ENCODE measurements around the gene SLC22A6.
A peak's percentile ranks its signal among the peaks of the same experiment; 100 is the strongest.

Gene SLC22A6, protein sequence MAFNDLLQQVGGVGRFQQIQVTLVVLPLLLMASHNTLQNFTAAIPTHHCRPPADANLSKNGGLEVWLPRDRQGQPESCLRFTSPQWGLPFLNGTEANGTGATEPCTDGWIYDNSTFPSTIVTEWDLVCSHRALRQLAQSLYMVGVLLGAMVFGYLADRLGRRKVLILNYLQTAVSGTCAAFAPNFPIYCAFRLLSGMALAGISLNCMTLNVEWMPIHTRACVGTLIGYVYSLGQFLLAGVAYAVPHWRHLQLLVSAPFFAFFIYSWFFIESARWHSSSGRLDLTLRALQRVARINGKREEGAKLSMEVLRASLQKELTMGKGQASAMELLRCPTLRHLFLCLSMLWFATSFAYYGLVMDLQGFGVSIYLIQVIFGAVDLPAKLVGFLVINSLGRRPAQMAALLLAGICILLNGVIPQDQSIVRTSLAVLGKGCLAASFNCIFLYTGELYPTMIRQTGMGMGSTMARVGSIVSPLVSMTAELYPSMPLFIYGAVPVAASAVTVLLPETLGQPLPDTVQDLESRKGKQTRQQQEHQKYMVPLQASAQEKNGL

DNA sequence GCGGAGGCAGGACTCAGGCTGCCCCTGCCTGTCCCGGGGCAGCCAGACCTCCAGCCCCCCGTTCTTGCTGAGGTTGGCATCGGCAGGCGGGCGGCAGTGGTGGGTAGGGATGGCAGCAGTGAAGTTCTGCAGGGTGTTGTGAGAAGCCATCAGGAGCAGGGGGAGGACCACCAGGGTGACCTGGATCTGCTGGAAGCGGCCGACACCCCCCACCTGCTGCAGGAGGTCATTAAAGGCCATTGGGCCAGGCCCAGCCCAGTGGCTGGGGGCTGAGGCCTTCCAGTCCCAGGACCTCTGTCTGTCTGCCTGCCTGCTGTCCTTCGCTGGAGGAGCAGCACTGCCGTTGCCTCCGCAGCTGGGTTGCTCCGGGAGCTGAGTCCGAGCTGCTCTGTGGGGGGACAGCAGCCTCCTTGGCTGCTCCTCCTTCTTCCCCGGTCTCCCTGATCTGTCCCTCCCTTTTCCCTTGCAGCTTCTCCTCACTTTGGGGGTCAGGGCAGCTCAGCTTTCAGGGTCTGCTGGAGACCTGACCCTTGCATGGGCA lies at the start of gene SLC22A6:
TSS of gene SLC22A6 (minus strand) at position 517 of the 541 bp plus-strand sequence. CDS start at position 240, 277 bp downstream.
- no peak for DNase-seq

DNA sequence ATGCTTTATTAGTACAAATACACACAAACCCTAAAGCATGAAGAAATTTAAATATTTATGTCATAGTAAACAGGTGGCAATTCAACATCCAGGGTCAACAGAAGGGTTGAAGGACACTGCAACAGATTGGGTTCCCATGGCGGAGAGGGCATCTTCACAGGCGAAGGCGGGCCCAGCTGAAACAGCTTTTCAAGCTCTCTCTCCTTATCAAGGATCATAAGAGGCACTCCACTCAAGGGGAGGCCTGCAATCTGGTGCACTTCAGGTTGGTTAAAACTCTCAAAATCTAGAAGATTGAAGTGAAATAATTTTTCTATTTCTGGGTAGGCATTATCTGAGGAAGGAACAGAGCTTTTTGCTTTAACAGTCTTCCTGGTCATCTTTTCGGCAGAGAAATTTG lies 47.7 kb upstream of the SLC22A6 start:
- DNase-seq, result no peak

DNA sequence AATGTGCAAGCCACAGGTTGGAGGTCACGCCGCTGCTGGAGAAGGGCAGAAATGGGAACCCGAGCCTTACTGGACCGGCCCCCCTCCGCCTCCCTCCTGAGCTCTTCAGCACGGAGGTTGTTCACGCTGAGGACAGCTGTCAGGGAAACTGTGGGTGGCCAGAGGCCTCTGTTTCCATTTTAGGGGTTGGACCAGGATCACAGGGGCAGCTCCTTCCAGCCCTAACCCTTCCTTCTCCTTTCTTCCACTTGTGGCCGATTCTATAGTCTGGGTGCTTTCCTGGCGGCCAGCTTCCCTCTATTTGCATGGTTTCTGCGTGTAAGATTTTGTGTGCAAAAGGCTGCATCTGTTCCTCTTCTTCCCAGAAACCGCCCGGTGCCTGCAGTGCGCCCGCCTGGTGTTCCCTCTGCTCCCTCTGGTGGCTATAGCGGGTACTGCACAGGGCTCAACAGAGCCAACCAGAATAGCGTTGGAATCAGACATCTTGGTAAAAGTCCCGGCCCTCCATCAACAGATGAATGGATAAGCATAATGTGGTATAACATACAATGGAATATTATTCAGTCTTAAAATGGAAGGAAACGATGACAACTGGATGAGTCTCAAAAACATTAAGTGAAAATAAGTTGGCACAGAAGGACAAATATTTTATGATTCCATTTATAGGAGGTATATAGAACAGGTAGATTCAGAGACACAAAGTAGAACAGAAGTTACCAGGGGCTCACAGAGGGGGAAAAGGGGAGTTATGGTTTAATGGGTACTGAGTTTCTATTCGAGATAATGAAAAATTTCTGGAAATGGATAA lies 39.3 kb upstream of the SLC22A6 start:
- peak; percentile 88 for DNase-seq

DNA sequence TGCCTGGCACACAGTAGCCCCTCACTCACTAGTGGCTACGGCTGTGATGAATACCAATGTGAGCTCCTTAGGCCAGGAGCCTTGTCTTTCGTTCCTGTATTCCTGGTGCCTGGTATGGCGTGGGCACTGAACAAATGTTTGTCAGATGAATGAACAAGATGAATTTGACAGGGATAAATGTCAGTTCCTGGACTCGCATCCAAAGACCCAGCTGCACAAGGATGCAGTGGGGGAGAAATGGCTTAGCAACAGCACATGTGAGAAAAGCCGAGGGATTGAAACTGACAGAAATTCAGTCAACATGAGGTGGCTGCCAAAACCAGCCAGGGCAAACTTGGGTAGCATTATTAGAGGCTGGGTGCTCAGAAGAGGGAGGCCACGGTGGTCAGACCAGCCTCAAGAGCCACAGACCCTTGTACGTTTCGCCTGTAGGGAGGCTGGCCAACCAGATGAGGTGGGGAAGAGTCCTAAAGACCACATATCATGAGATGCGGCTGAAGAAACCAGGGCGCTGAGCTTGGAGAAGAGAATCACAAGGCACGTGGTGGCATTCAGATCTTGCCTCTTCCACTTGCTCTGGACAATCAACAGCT lies 38.6 kb upstream of the SLC22A6 start:
- no peak for DNase-seq

DNA sequence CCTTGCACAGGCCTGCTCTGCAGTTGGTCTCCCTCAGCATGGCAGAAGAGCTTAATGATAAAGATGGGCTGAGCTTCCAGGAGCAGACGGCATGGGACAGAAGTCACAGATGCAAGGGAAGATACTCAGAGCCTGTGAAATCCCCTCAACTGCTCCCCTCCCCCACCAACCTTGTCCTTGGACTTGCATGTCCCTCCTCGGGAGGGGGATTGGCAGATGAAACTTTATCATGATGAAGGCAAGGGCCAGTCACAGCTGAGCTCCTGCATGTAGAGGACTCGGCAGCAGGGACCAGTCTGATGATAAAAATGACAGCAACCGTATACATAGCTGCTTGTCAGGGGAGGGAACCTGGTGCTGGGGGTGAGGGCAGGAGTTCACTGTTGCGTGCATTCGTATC lies 37.7 kb upstream of the SLC22A6 start:
- no peak for DNase-seq

DNA sequence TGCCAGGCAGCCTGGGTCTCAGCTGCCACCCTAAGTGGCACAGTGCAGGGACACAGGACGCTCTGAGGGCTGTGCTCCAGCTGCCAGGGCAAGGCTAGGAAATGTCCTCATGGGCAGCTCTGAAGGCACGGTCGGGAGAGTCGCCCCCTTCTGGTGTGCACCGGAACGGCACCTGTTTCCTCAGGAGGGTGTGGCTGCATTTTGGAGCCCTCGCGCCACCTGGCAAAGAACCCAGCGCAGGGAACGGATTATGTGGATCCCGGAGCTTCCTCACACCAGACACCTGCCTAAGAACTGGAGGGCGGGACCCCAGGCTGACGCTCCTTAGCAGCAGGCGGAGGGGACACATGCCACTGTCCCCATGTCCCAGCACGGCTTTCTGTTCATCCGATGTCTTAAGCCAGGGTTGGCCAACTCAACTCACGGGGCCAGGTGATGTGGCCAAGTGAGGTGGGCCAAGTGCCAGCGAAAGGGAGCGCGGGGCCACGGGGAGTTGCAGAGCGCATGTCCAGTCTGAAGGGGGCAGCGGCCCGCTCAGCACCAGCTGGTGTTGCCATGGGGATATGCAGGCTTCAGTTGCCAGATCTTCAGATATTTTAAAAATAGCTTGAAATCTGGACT lies 36.0 kb upstream of the SLC22A6 start:
- peak; percentile 21 for DNase-seq

DNA sequence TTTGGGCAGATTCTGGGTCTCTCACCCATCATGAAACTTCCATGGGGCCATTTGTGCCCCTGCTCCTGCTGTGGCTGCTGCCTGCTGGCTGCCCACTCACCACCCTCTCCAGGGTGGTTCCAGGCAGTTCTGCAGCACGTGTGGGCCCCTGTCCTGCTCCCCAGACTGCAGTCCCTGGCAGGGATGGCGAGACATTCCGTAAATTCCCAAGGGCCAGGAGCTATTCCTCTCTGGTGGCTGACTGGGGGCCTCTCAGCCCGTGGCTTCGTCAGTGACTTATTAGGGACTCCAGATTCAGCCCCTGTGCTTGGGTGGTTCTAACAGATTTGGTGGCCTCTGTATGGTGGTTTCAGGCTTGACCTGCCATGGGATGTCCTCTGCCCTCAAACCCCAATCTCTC lies 34.7 kb upstream of the SLC22A6 start:
- no peak for DNase-seq

DNA sequence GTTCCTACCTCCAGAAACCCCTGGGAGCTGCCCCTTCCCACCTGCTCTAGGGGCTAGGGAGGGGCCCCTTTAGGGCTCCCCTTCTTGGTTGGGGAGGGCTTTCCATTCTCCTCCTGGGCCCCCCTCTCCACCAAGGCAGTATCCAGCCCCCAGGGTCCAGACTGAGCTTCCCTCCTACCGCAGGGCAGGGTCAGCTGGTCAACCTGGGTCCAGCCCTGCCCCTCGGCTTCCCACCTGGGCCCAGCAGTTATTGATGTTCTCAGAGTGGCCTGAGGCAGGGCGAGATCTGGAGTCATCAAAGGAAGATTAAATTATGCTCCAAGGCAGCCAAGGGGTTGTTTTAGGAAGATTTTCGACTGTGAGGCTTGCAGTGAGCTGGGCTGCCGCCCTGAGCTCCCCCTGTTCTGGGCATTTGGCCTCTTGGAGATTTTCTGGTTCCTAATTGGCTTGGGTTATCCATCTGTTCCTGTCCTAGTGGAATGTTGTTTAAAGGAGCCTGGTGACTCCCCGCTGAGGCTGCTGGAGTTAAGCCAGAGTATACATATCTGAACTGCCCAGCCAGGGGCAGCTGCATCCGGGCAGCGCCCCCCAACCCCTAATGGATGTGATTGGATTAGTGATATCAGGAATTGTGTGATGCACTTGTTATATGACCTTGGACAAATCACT lies 32.7 kb upstream of the SLC22A6 start:
- no peak for DNase-seq

DNA sequence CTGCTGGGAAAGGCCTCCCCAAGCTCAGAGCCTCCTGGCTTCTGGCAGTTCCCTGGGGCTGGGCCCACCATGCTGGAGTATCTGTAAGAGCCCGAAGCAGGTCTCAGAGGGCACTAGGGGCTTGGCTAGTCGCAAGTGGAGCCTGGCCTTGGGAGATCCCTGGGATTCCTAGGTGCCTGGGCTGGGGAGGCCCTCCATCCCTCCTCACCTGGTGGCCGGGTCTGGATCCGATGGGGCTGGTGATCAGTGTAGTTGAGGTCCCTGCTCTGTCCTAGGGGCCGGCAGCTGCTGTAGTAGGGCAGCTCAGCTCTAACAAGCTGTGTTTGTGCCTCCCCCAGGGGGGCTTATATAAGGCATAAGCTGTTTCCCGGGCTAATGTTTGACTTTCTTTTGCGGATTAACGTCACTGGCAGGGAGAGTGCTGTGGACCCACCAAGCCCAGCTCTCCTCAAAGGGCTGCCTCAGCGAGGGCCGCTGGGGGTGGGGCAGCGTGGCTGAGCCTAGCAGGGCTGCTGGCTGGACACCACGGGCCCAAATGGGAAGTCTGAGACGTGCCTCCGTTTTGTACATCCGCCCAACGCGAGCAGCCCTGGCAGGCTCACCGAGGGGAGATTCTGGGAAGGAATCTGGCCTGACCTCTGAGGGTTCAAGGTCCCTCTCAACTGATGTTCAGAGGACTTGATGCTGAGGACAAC lies 30.9 kb upstream of the SLC22A6 start, which contains the start of gene SLC22A8:
TSS of gene SLC22A8 (minus strand) at position 321 of the 695 bp plus-strand sequence. CDS start 883 bp downstream, outside the sequence.
- no peak for DNase-seq

DNA sequence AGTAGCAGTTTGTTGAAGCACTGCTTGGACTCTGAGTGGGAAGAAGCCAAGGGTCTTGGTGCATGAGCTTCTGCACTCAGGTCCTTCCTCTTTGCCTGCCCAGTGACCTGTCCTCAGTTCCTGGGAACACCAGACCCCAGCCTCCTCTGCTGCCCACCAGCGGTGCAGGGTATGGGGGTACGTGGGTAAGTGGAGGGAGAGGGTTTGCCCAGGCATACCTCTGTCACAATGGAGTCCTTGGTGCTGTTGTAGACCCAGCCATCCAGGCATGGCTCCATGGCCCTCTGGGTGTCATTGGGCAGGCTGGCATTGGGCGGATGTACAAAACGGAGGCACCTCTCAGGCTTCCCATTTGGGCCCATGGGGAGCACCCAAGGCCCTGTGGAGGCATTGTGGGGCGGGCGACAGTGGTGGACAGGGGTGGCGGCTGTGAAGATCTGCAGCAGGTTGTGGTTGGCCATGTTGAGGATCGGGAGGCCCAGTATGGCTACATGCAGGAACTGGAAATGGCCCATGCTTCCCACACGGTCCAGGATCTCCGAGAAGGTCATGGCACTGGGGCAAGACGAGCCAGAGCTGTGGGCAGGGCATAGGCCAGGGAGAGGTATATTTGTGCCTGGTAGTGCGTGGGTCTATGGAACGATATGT lies 29.8 kb upstream of the SLC22A6 start:
- no peak for DNase-seq

DNA sequence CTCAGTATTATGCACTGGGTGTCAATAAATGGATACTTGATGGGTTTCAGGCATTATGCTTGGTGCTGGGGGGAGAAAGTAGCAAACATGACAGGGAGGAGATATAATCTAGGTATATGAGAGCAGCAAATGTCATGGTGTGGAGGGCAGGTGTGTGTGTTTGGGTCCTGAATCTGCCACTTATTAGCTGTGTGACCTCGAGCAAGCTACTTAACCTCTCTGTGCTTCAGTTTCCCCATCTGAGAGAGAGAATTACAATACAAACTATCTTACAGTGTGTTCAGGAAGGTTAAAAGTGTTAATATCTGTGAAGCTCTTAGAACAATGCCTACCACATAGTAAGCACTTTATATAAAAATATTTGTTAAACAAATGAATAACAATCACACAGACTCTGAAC lies 28.1 kb upstream of the SLC22A6 start:
- DNase-seq, result no peak

DNA sequence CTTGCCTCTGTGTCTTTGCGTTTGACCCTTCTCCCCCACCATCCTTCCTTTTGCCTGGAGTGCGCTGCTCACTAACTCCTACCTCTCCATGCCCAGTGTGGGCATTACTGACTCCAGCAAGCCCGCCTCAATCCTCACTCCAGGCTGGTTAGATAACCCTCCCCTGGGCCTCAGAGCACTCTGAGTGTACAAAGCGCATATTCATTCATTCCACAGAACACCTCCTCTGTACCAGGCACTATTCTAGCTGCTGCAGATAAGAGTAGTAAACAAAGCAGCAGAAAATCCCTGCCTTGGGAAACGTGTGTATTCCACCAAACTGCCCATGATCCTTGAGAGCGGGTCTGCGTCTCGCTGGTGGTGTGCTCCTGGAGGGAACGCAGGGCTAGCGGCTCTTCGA lies 27.7 kb upstream of the SLC22A6 start:
- DNase-seq, result no peak

DNA sequence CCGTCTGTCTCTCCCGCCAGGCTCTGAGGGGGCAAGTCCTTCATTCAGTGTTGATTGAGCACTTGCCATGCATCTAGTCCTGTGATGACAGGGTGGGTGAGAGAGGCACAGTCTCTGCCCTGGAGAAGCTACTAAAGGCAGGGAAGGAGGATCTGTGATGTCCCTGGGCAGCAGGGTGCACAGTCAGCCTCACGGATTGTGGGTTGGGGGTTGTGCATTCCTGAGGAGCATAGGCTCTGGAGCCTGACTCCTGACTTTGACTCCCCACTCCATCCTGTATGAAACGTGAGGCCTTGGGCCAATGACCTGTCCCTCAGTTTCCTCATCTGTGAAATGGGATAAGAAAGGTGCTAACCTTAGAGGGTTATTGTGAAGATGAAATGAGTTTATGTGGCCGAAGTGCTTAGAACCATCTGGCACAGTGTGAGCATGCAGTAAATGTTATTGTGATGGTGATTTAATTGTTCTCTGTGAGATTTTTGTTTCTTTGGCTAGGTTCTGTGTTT lies 26.2 kb upstream of the SLC22A6 start:
- no peak for DNase-seq

DNA sequence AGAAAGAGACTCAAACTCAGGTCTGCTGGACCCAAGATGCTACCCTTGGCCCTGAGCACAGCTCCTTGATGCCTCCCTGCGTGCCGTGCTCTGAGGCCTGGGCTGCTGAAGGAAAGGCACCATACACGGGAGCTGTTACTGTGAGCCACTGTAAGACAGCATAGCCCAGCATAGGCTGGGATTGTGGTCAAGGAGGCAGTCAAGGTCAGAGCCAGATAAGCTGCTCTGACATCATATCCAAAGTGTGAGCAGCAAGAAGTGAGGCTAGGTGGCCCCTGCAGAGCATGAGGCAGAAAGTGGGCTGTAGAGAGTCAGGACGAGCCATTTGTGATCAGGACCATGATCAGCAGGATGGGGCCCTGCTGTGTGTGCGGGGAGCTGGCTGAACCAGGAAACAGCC lies 23.2 kb upstream of the SLC22A6 start:
- DNase-seq, result no peak

DNA sequence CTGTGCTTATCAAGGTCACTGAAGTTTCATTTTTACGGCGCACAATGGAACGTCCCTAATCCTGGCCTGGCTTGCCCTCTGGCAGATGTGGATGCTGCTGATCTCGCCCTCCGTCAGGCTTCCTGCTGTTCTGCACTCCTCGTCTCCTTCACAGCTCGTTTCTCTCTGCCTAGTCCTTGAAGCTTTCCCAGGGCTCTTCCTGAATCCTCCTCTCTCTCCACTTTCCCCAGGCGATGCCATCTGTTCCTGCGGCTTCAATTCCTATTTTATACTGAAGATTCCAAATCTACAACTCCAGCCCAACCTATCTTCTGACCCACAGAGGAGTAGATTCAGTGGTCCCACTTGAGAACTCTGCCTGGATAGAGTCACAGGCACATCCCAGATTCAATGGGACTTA lies 16.7 kb upstream of the SLC22A6 start:
- no peak for DNase-seq

DNA sequence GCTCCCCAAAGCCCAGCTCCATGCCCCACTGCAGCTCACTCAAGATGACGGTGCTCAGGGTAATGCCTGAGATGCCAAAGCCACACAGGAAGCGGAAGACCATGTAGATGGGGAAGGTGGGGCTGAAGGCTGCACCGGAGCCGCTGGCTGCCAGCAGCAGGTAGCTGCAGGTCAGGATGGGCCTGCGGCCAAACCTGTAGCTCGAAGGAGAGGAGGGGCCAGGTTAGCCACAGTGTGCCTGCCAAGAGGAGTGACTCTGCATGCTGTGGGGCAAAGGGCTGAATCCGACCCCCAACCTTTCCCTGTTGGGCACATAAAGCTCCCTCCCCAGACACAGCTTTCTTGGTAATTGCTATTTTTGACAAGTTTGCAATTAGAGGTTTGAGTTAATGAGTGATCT lies 14.9 kb upstream of the SLC22A6 start:
- DNase-seq, result no peak

DNA sequence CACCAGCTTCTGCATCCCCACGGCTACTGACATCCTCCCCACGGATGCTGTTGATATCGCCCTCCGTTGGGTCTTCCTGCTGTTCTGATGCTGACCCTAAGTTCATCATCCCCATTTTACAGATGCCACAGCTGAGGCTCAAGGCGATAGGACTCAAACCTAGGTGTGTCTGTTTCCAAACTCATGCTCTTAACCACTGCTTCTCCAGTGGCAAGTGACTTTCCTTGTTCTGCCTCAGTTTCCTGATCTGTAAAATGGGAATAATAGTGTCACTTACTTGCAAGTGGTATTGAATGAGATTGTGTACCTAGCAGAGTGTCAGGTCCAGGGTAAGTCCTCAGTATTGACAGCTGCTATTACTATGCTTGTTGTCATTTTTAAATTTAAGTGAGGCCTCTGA lies 14.4 kb upstream of the SLC22A6 start:
- no peak for DNase-seq

DNA sequence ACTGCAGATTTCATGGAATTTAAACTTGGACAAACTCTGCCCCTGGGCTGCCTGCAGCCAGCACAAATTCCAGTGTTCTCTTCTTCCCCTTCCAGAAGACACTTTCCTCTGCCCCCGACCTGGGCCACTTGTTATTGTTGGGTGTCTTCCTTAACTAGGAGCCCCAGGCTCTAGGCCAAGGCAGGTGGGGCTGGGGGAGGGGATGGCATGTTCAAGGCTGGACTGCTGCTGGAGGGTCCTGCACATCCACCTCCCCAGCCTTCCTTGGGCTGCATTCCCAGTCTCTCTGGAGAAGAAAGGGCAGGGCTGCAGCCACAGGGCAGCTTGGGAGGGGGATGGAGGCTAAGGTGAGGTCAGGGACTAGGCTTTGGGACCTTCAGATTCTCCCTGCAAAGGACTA lies 11.5 kb upstream of the SLC22A6 start:
- no peak for DNase-seq

DNA sequence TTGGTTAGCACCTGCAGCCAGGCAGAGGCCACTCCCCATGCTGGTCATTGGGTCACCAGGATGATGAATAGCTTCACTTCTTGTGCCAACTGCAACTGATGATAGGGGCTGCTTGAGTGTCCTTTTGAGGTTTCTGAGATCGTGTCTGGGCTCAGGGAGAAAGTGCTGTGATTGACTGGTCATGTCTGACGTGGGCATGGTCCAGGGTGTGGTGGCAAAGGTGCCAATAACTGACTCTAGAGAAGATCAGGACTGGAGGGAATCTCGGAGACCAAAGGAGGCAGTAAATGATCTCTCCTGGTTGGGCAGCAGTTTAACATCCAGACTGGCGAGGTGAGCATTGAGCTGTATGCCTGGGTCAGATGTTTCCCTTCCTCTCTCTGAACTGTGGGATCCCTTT lies 10.0 kb upstream of the SLC22A6 start:
- no peak for DNase-seq

DNA sequence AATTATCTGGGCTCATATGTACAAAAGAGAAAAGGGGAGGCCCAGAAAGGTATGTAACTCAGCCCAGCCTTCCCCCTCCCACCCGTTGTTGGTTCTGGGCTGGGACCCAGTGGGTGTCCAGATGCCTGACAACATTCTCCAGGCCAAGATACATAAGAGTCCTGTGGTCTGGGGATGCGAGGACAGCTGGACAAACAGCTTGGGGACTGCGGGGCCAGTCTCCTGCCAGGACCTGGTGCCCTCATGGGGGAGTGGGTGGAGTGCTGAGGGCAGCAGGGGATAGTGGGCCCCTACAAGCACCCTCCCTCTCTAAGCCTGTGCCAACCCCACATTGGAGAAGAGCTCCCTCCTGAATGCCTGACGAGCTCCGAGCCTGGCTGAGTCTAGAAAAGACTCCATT lies 3.5 kb upstream of the SLC22A6 start:
- no peak for DNase-seq
